ENCODE results near the gene ADCY6. TPM values are rescaled to one million over a fixed set of nuclear protein-coding genes. Genes with fewer than 3 reads are reported as not detected.
A peak's percentile ranks its signal among the peaks of the same experiment; 100 is the strongest.

Gene ADCY6
- total and polyA plus RNA-seq, 8 donors = 12.9 to 53.4 (median 21.6) TPM

DNA sequence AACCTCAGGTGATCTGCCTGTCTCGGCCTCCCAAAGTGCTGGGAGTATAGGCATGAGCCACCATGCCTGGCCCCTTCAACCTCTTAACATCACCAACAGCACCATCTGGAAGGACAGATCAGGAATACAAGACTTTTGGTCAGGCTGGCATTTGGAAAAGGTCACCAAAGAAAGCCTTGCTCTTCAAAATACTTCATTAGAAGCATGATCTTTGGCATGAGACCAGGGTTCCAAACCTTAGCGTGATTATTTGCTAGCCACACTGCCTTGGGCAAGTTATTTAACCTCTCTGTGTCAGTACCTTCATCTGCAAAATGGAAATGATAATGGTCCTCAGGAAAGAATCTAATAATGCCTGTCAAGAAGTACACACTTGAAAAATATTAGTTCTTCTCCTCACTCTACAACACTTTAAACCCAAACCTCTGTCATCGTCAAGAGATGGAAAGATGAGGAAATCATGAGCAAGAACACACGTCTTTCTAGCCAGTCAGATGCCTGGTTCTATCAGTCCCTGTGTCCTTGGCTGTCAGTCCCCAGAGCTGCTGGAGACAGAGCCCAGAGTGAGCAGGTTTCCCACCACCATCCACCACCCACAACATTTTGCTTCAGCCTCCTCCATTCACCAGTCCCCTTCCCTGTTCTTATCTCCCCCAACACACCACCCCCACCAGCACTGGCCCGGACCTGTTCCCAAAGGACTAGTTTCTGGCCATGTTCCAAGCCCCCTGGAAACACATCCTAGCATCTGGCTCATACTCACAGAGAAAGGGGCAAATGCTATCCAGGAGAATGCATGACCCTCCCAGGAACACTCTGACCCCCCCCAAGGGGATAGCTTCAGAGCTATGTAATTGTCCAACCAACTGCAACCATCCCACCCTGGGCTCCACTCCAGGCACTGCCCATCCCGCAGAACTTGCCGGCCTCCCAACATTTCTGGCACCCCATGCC, 2.0 kb downstream of the ADCY6 start:
- H3K36me3 ChIP-seq = peaks cover 0 to 10% (median 0%) of the 10 kb centered on the region in 3 donors
- no peak for ATAC-seq
- no peaks in the 10 kb centered on the region for H3K27me3 ChIP-seq
- intact Hi-C loops (cut with DNase I) = no loop called here
- FAIRE-seq = no peak
- no peaks in the 10 kb centered on the region for H3K9me3 ChIP-seq
- no peak for DNase-seq
- peak overlapping the region in 3 of 4 donors; percentile 80 to 98 (median 90) for H3K4me3 ChIP-seq
- no peak overlapping the region for H3K27ac ChIP-seq
- TF ChIP-seq, protein P1, sequence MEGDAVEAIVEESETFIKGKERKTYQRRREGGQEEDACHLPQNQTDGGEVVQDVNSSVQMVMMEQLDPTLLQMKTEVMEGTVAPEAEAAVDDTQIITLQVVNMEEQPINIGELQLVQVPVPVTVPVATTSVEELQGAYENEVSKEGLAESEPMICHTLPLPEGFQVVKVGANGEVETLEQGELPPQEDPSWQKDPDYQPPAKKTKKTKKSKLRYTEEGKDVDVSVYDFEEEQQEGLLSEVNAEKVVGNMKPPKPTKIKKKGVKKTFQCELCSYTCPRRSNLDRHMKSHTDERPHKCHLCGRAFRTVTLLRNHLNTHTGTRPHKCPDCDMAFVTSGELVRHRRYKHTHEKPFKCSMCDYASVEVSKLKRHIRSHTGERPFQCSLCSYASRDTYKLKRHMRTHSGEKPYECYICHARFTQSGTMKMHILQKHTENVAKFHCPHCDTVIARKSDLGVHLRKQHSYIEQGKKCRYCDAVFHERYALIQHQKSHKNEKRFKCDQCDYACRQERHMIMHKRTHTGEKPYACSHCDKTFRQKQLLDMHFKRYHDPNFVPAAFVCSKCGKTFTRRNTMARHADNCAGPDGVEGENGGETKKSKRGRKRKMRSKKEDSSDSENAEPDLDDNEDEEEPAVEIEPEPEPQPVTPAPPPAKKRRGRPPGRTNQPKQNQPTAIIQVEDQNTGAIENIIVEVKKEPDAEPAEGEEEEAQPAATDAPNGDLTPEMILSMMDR (IDR thresholded peaks at IDR 0.05) = no peak
- H3K4me1 ChIP-seq = peaks cover 0 to 19% (median 15%) of the 10 kb centered on the region in 3 donors
- WGBS, 2 donors = 18 to 21% methylated on average over 7 of the region's 7 CpGs

DNA sequence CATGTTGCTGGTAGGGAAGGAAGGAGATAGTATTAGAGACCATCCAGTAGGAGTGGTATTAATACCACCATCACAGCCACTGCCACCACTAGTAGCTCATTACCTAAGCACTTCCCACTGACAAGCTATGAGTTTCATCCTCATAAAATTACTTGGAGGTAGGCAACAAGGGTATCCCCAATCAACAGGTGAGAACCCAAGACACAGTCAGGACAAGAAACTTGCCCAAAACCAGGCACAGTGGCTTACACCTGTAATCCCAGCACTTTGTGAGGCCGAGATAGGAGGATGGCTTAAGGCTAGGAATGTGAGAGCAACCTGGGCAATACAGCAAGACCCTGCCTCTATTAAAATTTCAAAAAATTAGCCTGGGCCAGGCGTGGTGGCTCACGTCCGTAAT, 5.5 kb downstream of the ADCY6 start:
- Histone ChIP-seq H3K27ac (no peak overlapping the region), H3K27me3 (no peaks in the 10 kb centered on the region), H3K9me3 (no peaks in the 10 kb centered on the region), H3K4me1 (peaks cover 0 to 8% (median 7%) of the 10 kb centered on the region in 3 donors), H3K36me3 (peaks cover 0 to 10% (median 0%) of the 10 kb centered on the region in 3 donors), H3K4me3 (no peak overlapping the region)
- no peak for DNase-seq
- intact Hi-C loops (cut with DNase I) = no loop called here
- no peak for ATAC-seq
- no peak for FAIRE-seq
- TF ChIP-seq, protein P1 (IDR thresholded peaks at IDR 0.05) = no peak
- 90 to 94% methylated on average over 4 of the region's 4 CpGs for WGBS, 2 donors

DNA sequence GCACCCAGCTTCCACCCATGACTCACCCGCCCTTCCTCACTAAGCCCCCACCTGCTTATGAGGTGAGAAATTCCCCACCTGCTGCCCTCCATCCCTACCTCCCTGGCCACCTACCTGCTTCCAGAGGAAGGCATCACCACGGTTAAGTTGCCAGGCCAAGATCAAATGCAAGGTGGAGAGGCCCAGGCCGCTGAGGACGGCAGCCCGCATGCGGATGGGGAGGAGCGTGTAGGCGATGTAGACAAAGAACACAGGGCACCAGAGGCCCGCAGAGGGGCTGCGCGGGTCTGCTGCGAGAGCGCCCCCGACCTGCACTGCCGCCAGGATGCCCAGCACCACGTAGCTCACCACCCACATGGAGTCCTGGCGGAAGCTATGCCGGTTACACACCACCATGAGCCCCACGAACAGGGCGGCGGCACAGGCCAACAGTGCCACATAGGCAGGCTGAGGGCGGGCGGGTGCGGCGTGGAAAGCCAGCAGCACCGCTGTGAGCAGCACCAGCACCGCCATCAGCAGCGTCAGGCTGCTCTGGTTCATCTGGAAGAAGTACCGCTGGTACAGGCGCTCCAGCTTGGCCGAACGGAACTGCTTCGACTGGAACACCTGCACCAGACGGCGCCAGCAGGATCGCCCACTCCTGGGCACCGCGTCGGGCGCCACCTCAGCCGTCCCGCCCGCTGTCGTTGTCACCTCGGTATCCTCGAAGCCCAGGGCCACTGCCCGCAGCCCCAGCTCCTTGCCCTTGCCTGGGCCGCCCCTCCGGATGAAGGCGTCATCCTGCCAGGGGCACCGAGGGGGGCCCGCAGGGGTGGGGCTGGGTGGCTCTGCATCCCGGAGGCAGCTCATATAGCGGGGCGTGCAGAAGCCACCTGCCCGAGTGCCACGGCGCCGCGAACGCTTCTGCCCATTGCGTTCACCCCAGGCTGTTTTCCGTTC, 6.2 kb downstream of the ADCY6 start:
- ATAC-seq (no peak), FAIRE-seq (no peak), DNase-seq (peak in 1 of 6 donors; percentile 68)
- WGBS, 2 donors = 88 to 91% methylated on average over 63 of the region's 63 CpGs
- H3K36me3 ChIP-seq = peaks cover 0 to 10% (median 0%) of the 10 kb centered on the region in 3 donors
- intact Hi-C loops (cut with DNase I) = no loop called here
- H3K27me3 ChIP-seq = no peaks in the 10 kb centered on the region
- H3K4me3 ChIP-seq = no peak overlapping the region
- TF ChIP-seq, protein P1 (IDR thresholded peaks at IDR 0.05) = no peak
- H3K9me3 ChIP-seq = no peaks in the 10 kb centered on the region
- H3K4me1 ChIP-seq = peaks cover 0 to 7% (median 6%) of the 10 kb centered on the region in 3 donors
- no peak overlapping the region for H3K27ac ChIP-seq

DNA sequence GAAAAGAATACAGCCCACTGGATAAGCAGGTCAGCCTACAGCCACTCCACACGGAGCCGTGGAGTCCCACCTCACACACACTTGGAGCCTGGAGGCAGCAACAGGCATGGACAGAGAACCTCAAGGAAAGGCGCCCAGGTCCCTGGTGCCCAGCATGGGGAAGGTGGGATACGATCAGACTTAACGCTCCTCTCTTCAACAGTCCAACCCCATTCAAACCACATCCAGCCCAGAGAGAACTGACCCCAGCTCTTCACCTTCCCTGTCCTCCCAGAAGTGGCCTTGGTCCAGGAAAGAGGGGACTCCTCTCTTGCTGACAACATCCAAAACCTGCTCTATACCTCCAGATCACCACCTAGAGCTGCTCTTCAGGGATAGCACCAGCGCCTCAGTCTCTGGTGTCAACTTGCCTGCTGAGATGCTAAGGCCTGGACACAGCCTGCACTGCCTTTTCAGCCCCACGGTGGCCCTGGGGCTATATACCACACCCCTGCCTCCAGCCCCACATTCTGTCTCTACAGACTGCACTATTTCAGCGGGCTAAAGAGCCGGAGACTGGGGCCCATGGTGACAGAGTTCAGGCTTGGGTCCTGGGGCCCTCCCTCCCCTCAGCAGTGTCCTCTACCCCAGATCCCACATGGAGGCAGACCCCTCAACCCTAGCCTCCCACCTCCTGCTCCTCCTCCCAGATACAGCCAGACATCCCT, 7.0 kb downstream of the ADCY6 start:
- Histone ChIP-seq H3K4me1 (no peaks in the 10 kb centered on the region), H3K27me3 (no peaks in the 10 kb centered on the region), H3K4me3 (no peak overlapping the region), H3K9me3 (no peaks in the 10 kb centered on the region), H3K27ac (no peak overlapping the region), H3K36me3 (peaks cover 0 to 18% (median 0%) of the 10 kb centered on the region in 3 donors)
- ATAC-seq = no peak
- intact Hi-C loops (cut with DNase I) = no loop called here
- 88 to 90% methylated on average over 9 of the region's 9 CpGs for WGBS, 2 donors
- TF ChIP-seq, protein P1 (IDR thresholded peaks at IDR 0.05) = no peak
- no peak for FAIRE-seq
- no peak for DNase-seq

Measured in pancreas (tissue), 10 donors.